D721Med (cell line): ENCODE measurements around the gene SCAP.

Source experiments
- DNase-seq: peaks from one replicate; pipeline ENCODE4 v3.0.0; 2011; ENCODE audit warnings: low spot score; ENCODE audit not compliant: insufficient read length
- FAIRE-seq: peaks from 2 replicates; lab custom pipeline; 2011; peaks lifted over from hg19 to GRCh38; lab: Jason Lieb, UNC
- CTCF ChIP-seq: IDR thresholded peaks from 2 replicates; pipeline ENCODE4 v1.5.1; 2012; ENCODE audit warnings: mild to moderate bottlenecking, control low read depth; ENCODE audit not compliant: insufficient read depth; ENCODE audit errors: missing control alignments

Gene SCAP

GRCh38 chr3:47424434-47425382 lies 51.0 kb downstream of the SCAP start:
- FAIRE-seq = no peak
- no peak for TF ChIP-seq CTCF

GRCh38 chr3:47423548-47424145 lies 52.1 kb downstream of the SCAP start:
- no peak for FAIRE-seq
- TF ChIP-seq CTCF = no peak
- DNase-seq = peak; percentile 14

More at GRCh38 chr3:47424434-47425382, 51.0 kb downstream of the SCAP start:
- DNase-seq = no peak

- no peak for TF ChIP-seq CTCF
- DNase-seq = no peak
- no peak for FAIRE-seq
These were observed 53.0 kb downstream of the SCAP start for GRCh38 chr3:47422743-47423142.

- FAIRE-seq = no peak
- TF ChIP-seq CTCF = peak; percentile 27
- peak; percentile 25 for DNase-seq
These were observed 53.7 kb downstream of the SCAP start for GRCh38 chr3:47421741-47422649.

GRCh38 chr3:47420511-47421484 lies 54.9 kb downstream of the SCAP start:
- peak; percentile 88 for TF ChIP-seq CTCF
- FAIRE-seq (no peak), DNase-seq (peak; percentile 87)

- no peak for FAIRE-seq
- TF ChIP-seq CTCF = no peak
- no peak for DNase-seq
These were observed 55.7 kb downstream of the SCAP start for GRCh38 chr3:47420044-47420430.
